Fibroblast of the aortic adventitia (primary cell): ENCODE data around the gene ASF1B. TPM values are rescaled to one million over a fixed set of nuclear protein-coding genes. Genes with fewer than 3 reads are reported as not detected.

ENCODE experiments used
- DNase-seq: peaks from one replicate; pipeline ENCODE4 v3.0.0-alpha.2; 2010; ENCODE audit warnings: low read depth
- H3K4me3 ChIP-seq: 2 replicates; pipeline ENCODE4 v1.5.1; 2011; ENCODE audit warnings: low read depth, mild to moderate bottlenecking, control low read depth, low read length, moderate library complexity
- CTCF ChIP-seq: IDR thresholded peaks from 2 replicates; pipeline ENCODE4 v1.5.1; 2011; ENCODE audit warnings: mild to moderate bottlenecking, low read length, control low read depth, inconsistent platforms; ENCODE audit not compliant: insufficient read depth
- total RNA-seq: library from RNA; depleted of rRNA; stranded (reverse); fragments of >200 nt; gene quantifications from 2 replicates; pipeline ENCODE4 v1.2.3, GENCODE V29; 2012; ENCODE audit warnings: low replicate concordance

The ASF1B gene
- total RNA-seq, 1 donor, result 32.3 TPM

GRCh38 chr19:14177496-14178074, 41.2 kb upstream of the ASF1B start:
- no peak for DNase-seq
- no peak overlapping the region for H3K4me3 ChIP-seq
- no peak for TF ChIP-seq CTCF

- DNase-seq, result no peak
- no peak overlapping the region for H3K4me3 ChIP-seq
- TF ChIP-seq CTCF, result no peak
These were observed 39.0 kb upstream of the ASF1B start for GRCh38 chr19:14175351-14175792.

- DNase-seq, result no peak
- no peak for TF ChIP-seq CTCF
- H3K4me3 ChIP-seq, result no peak overlapping the region
These were observed 38.5 kb upstream of the ASF1B start for GRCh38 chr19:14174883-14175282.

- no peak for DNase-seq
- no peak overlapping the region for H3K4me3 ChIP-seq
- TF ChIP-seq CTCF, result no peak
These were observed 32.6 kb upstream of the ASF1B start for GRCh38 chr19:14168993-14169392.

- no peak overlapping the region for H3K4me3 ChIP-seq
- no peak for DNase-seq
- no peak for TF ChIP-seq CTCF
These were observed 32.0 kb upstream of the ASF1B start for GRCh38 chr19:14168259-14168972.

- no peak for TF ChIP-seq CTCF
- no peak overlapping the region for H3K4me3 ChIP-seq
- DNase-seq, result no peak
These were observed 31.3 kb upstream of the ASF1B start for GRCh38 chr19:14167576-14168138.
